ENCODE data around the gene PNO1.

DNA sequence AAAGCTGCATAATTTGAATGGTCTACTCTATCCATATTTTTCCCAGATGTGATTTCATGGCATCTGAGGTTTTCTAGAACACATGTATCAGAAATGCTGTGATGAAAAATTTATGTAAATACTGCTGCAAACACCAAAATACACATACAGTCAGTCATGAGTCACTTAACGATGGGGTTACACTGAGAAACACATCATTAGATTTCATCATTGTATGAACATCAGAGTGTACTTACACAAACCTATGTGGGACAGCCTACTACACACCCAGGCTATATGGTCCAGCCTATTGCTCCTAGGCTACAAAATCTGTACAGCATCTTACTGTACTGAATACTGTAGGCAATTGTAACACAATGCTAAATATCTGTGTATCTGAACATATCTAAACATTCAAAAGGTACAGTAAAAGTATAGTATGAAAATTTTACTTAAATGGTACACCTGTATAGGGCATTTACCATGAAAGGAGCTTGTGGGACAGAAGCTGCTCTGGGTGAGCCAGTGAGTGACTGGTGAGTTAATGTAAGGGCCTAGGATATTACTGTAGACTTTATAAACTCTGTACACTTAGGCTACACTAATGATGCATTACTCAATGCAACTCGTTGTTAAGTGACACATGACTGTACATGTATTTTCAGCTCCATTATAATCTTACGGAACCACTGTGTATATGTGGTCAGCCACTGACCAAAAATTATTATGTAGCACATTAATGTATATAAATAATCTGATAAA lies 33.5 kb downstream of the PNO1 start:
- TF ChIP-seq POLR2A (IDR thresholded peaks at IDR 0.05) = no peak
- TF ChIP-seq, protein P1, sequence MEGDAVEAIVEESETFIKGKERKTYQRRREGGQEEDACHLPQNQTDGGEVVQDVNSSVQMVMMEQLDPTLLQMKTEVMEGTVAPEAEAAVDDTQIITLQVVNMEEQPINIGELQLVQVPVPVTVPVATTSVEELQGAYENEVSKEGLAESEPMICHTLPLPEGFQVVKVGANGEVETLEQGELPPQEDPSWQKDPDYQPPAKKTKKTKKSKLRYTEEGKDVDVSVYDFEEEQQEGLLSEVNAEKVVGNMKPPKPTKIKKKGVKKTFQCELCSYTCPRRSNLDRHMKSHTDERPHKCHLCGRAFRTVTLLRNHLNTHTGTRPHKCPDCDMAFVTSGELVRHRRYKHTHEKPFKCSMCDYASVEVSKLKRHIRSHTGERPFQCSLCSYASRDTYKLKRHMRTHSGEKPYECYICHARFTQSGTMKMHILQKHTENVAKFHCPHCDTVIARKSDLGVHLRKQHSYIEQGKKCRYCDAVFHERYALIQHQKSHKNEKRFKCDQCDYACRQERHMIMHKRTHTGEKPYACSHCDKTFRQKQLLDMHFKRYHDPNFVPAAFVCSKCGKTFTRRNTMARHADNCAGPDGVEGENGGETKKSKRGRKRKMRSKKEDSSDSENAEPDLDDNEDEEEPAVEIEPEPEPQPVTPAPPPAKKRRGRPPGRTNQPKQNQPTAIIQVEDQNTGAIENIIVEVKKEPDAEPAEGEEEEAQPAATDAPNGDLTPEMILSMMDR (IDR thresholded peaks at IDR 0.05) = no peak
